Keratinocyte (primary cell): ENCODE data around the gene SOSTDC1.

Source experiments
- EZH2 ChIP-seq: IDR thresholded peaks from one replicate; pipeline ENCODE4 v1.6.1; 2012; ENCODE audit warnings: inconsistent platforms, mild to moderate bottlenecking, low read length, moderate library complexity
- TF ChIP-seq, protein P1 (sequence below), 3 experiments: IDR thresholded peaks in 1 of 3; conservative IDR thresholded peaks in 1 of 3; optimal IDR thresholded peaks in 1 of 3; 2 replicates in 2 of 3; 3 replicates in 1 of 3; pipeline versions ENCODE3 to v1.5.1; 2011; ENCODE audit warnings: low read length in 3 of 3, mild to moderate bottlenecking in 3 of 3, moderate library complexity in 2 of 3, control low read depth in 1 of 3, inconsistent platforms in 1 of 3; ENCODE audit not compliant: insufficient read depth in 2 of 3; ENCODE audit errors: extremely low read depth in 1 of 3

- TF ChIP-seq, protein P1, sequence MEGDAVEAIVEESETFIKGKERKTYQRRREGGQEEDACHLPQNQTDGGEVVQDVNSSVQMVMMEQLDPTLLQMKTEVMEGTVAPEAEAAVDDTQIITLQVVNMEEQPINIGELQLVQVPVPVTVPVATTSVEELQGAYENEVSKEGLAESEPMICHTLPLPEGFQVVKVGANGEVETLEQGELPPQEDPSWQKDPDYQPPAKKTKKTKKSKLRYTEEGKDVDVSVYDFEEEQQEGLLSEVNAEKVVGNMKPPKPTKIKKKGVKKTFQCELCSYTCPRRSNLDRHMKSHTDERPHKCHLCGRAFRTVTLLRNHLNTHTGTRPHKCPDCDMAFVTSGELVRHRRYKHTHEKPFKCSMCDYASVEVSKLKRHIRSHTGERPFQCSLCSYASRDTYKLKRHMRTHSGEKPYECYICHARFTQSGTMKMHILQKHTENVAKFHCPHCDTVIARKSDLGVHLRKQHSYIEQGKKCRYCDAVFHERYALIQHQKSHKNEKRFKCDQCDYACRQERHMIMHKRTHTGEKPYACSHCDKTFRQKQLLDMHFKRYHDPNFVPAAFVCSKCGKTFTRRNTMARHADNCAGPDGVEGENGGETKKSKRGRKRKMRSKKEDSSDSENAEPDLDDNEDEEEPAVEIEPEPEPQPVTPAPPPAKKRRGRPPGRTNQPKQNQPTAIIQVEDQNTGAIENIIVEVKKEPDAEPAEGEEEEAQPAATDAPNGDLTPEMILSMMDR (optimal IDR thresholded peaks at IDR 0.05 in 1 of 3, IDR thresholded peaks at IDR 0.05 in 1 of 3, conservative IDR thresholded peaks at IDR 0.05 in 1 of 3; ENCODE audit: extremely low read depth in 1 of 3, insufficient read depth in 2 of 3, low read length in 3 of 3) = no peak
- no peak for TF ChIP-seq EZH2
Observed at GRCh38 chr7:16420329-16420648, 45.2 kb downstream of the SOSTDC1 start.
